OCI-LY3 (cell line): ENCODE data around the gene AMN.

Experiments
- H2AFZ ChIP-seq: fragments of 200-600, 300-600 bp; shearing (Covaris generic); 2 replicates; pipeline ENCODE4 v1.6.0; 2014; ENCODE audit warnings: antibody characterized with exemption, low read depth, low read length
- H3K27ac ChIP-seq: fragments of 200-600, 300-600 bp; sonication (generic); 2 replicates; pipeline ENCODE4 v1.5.1; 2014; ENCODE audit warnings: mild to moderate bottlenecking, low read length, moderate library complexity, mixed read lengths
- H3K27me3 ChIP-seq: fragments of 200-600, 300-600 bp; sonication (generic); 2 replicates; pipeline ENCODE4 v1.6.1; 2014; ENCODE audit warnings: low read depth, low read length, mixed read lengths
- H3K36me3 ChIP-seq: fragments of 200-600, 300-600 bp; sonication (generic); replicated peaks from 2 replicates; pipeline ENCODE3; 2014; ENCODE audit warnings: low read depth, low read length, mixed read lengths
- H3K4me1 ChIP-seq: fragments of 300-600, 200-600 bp; sonication (generic); 2 replicates; pipeline ENCODE4 v1.6.1; 2014; ENCODE audit warnings: low read length, mixed read lengths
- H3K4me2 ChIP-seq: fragments of 200-600, 300-600 bp; sonication (generic); 2 replicates; pipeline ENCODE4 v1.6.1; 2014; ENCODE audit warnings: low read length, mixed read lengths
- H3K4me3 ChIP-seq: fragments of 300-600, 200-600 bp; sonication (generic); 2 replicates; pipeline ENCODE4 v1.5.1; 2014; ENCODE audit warnings: antibody characterized with exemption, mild to moderate bottlenecking, low read length, moderate library complexity
- H3K79me2 ChIP-seq: fragments of 300-600, 200-600 bp; shearing (Covaris generic); 2 replicates; pipeline ENCODE4 v1.6.1; 2014; ENCODE audit warnings: mild to moderate bottlenecking, low read length, mixed read lengths
- H3K9ac ChIP-seq: fragments of 300-600, 200-600 bp; shearing (Covaris generic); 2 replicates; pipeline ENCODE4 v1.6.0; 2014; ENCODE audit warnings: mild to moderate bottlenecking, low read length, moderate library complexity
- H3K9me3 ChIP-seq: fragments of 200-600, 300-600 bp; shearing (Covaris generic); 2 replicates; pipeline ENCODE4 v1.6.1; 2014; ENCODE audit warnings: low read length, mixed read lengths; ENCODE audit not compliant: insufficient read depth
- H4K20me1 ChIP-seq: fragments of 200-600, 300-600 bp; sonication (generic); 2 replicates; pipeline ENCODE4 v1.6.1; 2016; ENCODE audit warnings: low read length, mixed read lengths; ENCODE audit not compliant: insufficient read depth
- CTCF ChIP-seq: fragments of 200-600, 300-600 bp; sonication (generic); IDR thresholded peaks from 2 replicates; pipeline ENCODE4 v1.5.1; 2014; ENCODE audit warnings: antibody characterized with exemption, low read length, low read depth
- EZH2phosphoT487 ChIP-seq: fragments of 200-600 bp; shearing (Covaris generic); IDR thresholded peaks from 2 replicates; pipeline ENCODE4 v1.6.1; 2018; ENCODE audit warnings: antibody characterized with exemption, mixed run types, low read depth

Gene AMN

DNA sequence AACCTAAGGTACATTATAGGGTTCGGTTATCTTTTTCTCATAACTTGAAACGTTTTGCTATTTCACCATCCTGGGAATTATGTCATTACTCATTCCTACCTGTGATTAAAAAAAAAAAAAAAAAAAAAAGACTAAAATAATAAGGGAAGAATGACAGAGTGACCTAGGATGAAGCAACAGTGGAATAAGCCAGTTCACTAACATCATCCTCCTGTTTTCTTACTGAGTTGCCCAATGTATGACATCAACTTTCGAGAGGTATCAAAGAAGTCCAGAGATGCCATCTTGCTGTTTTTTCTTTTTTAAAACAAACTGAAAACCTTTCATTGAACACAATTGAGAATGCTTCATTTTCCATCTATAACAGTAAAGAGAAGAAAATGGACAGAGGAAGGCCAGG is 42.8 kb downstream of the AMN start:
- H3K4me3 ChIP-seq = no peak overlapping the region

DNA sequence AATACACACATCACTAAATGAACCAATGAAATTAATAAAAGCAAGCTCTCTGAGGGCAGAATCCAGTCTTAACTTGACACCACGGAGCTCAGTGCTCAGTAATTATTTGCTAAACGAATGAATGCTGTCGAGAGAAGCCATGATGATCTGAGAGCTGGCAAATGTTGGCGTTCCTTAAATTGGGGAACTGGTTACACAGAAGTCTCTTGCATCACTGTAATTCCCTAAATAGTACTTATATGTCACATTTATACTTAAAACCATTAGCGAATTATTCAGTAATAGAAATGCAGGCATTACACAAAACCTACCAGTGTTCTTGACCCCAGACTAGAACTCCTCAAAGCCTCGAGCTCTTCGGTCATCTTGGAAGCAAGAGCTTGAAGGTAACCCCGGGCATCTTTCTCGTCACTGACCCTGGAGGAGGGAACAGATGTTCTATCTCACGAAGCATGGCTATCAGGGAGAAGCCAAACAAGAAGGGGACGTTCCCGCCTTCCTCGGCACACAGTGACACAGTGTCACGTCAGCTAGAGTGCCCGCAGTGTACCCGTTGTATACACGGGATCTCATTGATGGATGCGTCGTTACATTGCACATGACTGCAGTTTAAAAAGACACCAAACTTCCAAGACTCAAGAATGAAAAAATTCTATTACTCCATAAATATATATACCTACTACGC is 43.6 kb downstream of the AMN start:
- Histone ChIP-seq H3K27ac (no peak overlapping the region), H3K79me2 (no peaks in the 10 kb centered on the region), H3K4me3 (no peak overlapping the region), H3K9ac (no peak overlapping the region), H3K36me3 (no peaks in the 10 kb centered on the region), H3K9me3 (no peaks in the 10 kb centered on the region), H4K20me1 (no peaks in the 10 kb centered on the region), H3K4me1 (no peaks in the 10 kb centered on the region), H2AFZ (no peak overlapping the region), H3K27me3 (no peaks in the 10 kb centered on the region), H3K4me2 (no peak overlapping the region)
- TF ChIP-seq CTCF (no peak), EZH2phosphoT487 (no peak)

More for the DNA sequence above, 42.8 kb downstream of the AMN start:
- Histone ChIP-seq H3K9ac (no peak overlapping the region), H3K9me3 (no peaks in the 10 kb centered on the region), H4K20me1 (no peaks in the 10 kb centered on the region), H3K36me3 (no peaks in the 10 kb centered on the region), H3K4me2 (no peak overlapping the region), H3K27ac (no peak overlapping the region), H3K27me3 (no peaks in the 10 kb centered on the region), H3K79me2 (no peaks in the 10 kb centered on the region), H3K4me1 (no peaks in the 10 kb centered on the region), H2AFZ (no peak overlapping the region)
- no peak for TF ChIP-seq CTCF
- no peak for TF ChIP-seq EZH2phosphoT487

- Histone ChIP-seq H3K27me3 (no peaks in the 10 kb centered on the region), H3K36me3 (no peaks in the 10 kb centered on the region), H3K4me2 (no peak overlapping the region), H3K9ac (no peak overlapping the region), H4K20me1 (no peaks in the 10 kb centered on the region), H3K4me1 (no peaks in the 10 kb centered on the region), H3K79me2 (no peaks in the 10 kb centered on the region), H2AFZ (no peak overlapping the region), H3K4me3 (no peak overlapping the region), H3K27ac (no peak overlapping the region), H3K9me3 (no peaks in the 10 kb centered on the region)
- TF ChIP-seq EZH2phosphoT487 (no peak), CTCF (no peak)
These were observed 44.4 kb downstream of the AMN start for GRCh38 chr14:102966681-102967505.

DNA sequence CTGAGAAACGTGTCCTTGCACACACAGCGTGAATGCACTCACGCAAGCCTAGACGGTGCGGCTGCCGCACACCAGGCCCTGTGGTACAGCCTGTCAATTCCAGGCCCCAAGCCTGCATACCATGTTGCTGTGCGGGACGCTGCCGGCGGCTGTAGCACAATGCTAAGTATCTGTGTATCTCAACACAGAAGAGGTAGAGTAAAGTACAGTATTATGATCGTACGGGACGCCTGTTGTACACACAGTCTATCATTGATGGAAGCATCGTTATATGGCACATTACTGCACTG is 45.0 kb downstream of the AMN start:
- H3K36me3 ChIP-seq = no peaks in the 10 kb centered on the region
- no peak for TF ChIP-seq EZH2phosphoT487
- no peak for TF ChIP-seq CTCF
- H3K79me2 ChIP-seq = no peaks in the 10 kb centered on the region
- no peak overlapping the region for H3K9ac ChIP-seq
- no peaks in the 10 kb centered on the region for H3K27me3 ChIP-seq
- H3K9me3 ChIP-seq = no peaks in the 10 kb centered on the region
- H3K27ac ChIP-seq = no peak overlapping the region
- H2AFZ ChIP-seq = no peak overlapping the region
- no peak overlapping the region for H3K4me2 ChIP-seq
- no peaks in the 10 kb centered on the region for H4K20me1 ChIP-seq
- no peak overlapping the region for H3K4me3 ChIP-seq
- no peaks in the 10 kb centered on the region for H3K4me1 ChIP-seq
